AG09309 (cell line): ENCODE data around the gene ZDHHC8.

ENCODE experiments used
- DNase-seq: peaks from one replicate; pipeline ENCODE4 v3.0.0-alpha.2; 2010; ENCODE audit warnings: low read depth
- H3K4me3 ChIP-seq: 2 replicates; pipeline ENCODE4 v1.5.1; 2011; ENCODE audit warnings: mild to moderate bottlenecking, low read depth, low read length, moderate library complexity; ENCODE audit not compliant: control insufficient read depth
- CTCF ChIP-seq: IDR thresholded peaks from 2 replicates; pipeline ENCODE4 v1.5.1; 2011; ENCODE audit warnings: mild to moderate bottlenecking, low read depth, low read length, inconsistent platforms; ENCODE audit not compliant: insufficient read depth, control insufficient read depth; ENCODE audit errors: missing control alignments

Gene ZDHHC8

GRCh38 chr22:20192972-20193760 is 61.6 kb downstream of the ZDHHC8 start:
- no peak for DNase-seq
- H3K4me3 ChIP-seq, result no peak overlapping the region
- TF ChIP-seq CTCF, result no peak

GRCh38 chr22:20193761-20194494 is 62.3 kb downstream of the ZDHHC8 start:
- no peak overlapping the region for H3K4me3 ChIP-seq
- no peak for DNase-seq
- no peak for TF ChIP-seq CTCF

- TF ChIP-seq CTCF, result no peak
- no peak for DNase-seq
Measured at GRCh38 chr22:20194681-20195593, 63.3 kb downstream of the ZDHHC8 start.

GRCh38 chr22:20196094-20196842 is 64.7 kb downstream of the ZDHHC8 start:
- TF ChIP-seq CTCF, result no peak
- H3K4me3 ChIP-seq, result no peak overlapping the region
- no peak for DNase-seq

More at GRCh38 chr22:20194681-20195593, 63.3 kb downstream of the ZDHHC8 start:
- no peak overlapping the region for H3K4me3 ChIP-seq
